ENCODE results near the gene SCARB1.
"Not testable (repeated sequence)": the region's sequence is repeated elsewhere in the genome, so short reads cannot be mapped to it uniquely, and the experiment has no call there.

SCARB1 gene

DNA sequence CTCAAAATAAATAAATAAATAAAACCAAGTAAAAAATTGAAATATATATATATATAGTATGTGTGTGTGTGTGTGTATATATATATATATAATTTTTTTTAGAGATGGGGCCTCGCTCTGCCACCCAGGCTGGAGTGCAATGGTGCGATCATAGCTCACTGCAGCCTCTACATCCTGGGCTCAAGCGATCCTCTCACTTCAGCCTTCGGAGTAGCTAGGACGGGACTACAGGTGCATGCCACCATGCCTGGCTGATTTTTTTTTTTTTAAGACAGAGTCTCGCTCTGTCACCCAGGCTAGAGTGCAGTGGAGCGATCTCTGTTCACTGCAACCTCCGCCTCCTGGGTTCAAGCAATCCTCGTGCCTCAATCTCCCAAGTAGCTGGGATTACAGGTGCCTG, 24.1 kb upstream of the SCARB1 start:
- not testable (repeated sequence) for H3K23ac ChIP-seq (ENCODE audit: low read length); H3K9ac ChIP-seq (ENCODE audit: low read length)

DNA sequence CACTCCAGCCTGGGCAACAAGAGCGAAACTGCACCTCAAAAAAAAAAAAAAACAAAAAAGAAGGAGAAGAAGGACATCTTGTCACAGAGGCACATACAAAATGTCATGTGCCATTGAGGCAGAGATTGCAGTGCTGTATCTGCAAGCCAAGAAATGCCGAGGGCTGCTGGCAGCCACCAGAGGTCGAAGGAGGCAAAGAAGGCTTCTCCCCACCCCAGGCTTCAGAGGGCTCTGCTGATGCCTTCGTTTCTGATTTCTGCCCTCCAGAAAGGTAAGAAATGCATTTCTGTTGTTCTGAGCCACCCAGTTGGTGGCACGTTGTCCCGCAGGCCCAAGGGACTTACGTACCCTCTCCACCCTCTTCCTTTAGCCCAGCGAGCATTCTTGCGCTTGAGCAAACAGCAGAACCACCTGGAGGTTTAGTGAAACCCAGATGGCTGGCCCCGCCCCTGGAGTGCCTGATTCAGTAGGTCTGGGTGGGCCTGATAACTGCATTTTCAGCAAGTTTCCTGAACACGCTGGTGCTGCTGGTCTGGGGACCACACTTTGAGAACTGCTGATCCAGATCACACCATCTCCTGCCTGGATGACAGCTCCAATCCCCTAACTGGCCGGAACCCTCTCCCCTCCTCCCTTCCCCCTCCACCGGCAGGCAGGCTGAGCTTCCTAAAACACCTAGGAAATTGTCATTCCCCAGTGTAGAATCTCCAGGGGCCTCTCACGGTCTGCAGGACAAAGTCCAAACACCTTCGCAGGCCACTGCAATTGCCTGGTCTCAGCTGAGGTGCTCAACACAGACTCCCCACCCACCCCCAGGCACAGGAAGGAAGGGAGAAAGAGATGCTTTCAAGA, 21.1 kb upstream of the SCARB1 start:
- Histone ChIP-seq H3K27me3 (ENCODE audit: insufficient read depth, low read length, poor library complexity) (no peaks in the 10 kb centered on the region), H3K9ac (ENCODE audit: low read length) (no peak overlapping the region), H2BK5ac (ENCODE audit: low read length) (no peak overlapping the region), H3K27ac (ENCODE audit: low read depth, low read length) (no peak overlapping the region), H3K4me3 (ENCODE audit: low read length) (no peak overlapping the region), H3K18ac (ENCODE audit: low read length) (peak overlapping the region; percentile 21), H2AK5ac (ENCODE audit: low read length) (no peak overlapping the region), H2BK120ac (ENCODE audit: low read depth, low read length) (no peak overlapping the region), H2BK15ac (replicated peaks; ENCODE audit: low read depth) (no peak overlapping the region), H3K56ac (ENCODE audit: low read length) (peak overlapping the region; percentile 73), H3K4ac (ENCODE audit: low read depth, low read length) (no peak overlapping the region), H3K23ac (ENCODE audit: low read length) (no peak overlapping the region), H3K79me1 (ENCODE audit: low read length) (no peaks in the 10 kb centered on the region), H3K36me3 (ENCODE audit: control insufficient read depth, insufficient read depth, low read length) (no peaks in the 10 kb centered on the region), H3K4me2 (ENCODE audit: low read length) (no peak overlapping the region), H4K8ac (ENCODE audit: low read depth, low read length) (no peak overlapping the region), H4K5ac (ENCODE audit: low read length) (no peak overlapping the region), H3K4me1 (ENCODE audit: control insufficient read depth, low read depth, low read length) (no peaks in the 10 kb centered on the region), H3K79me2 (ENCODE audit: control insufficient read depth, insufficient read depth, low read length) (no peaks in the 10 kb centered on the region)
- DNase-seq, result peak; percentile 40
- WGBS (ENCODE audit: extremely low coverage, insufficient coverage, low lambda C conversion rate), result no CpG with 5 or more reads among the region's 15 CpGs

More for the DNA sequence above, 24.1 kb upstream of the SCARB1 start:
- not testable (repeated sequence) for H3K27ac ChIP-seq (ENCODE audit: low read depth, low read length); H3K79me2 ChIP-seq (ENCODE audit: control insufficient read depth, insufficient read depth, low read length); H3K36me3 ChIP-seq (ENCODE audit: control insufficient read depth, insufficient read depth, low read length); H3K18ac ChIP-seq (ENCODE audit: low read length); H3K27me3 ChIP-seq (ENCODE audit: insufficient read depth, low read length, poor library complexity); H4K8ac ChIP-seq (ENCODE audit: low read depth, low read length); H2BK120ac ChIP-seq (ENCODE audit: low read depth, low read length); H2AK5ac ChIP-seq (ENCODE audit: low read length); H3K4me3 ChIP-seq (ENCODE audit: low read length); H3K56ac ChIP-seq (ENCODE audit: low read length); H4K5ac ChIP-seq (ENCODE audit: low read length); DNase-seq; H3K4me1 ChIP-seq (ENCODE audit: control insufficient read depth, low read depth, low read length); H2BK15ac ChIP-seq (replicated peaks; ENCODE audit: low read depth); H2BK5ac ChIP-seq (ENCODE audit: low read length); H3K4me2 ChIP-seq (ENCODE audit: low read length); H3K79me1 ChIP-seq (ENCODE audit: low read length); H3K4ac ChIP-seq (ENCODE audit: low read depth, low read length)
- no CpG with 5 or more reads among the region's 9 CpGs for WGBS (ENCODE audit: extremely low coverage, insufficient coverage, low lambda C conversion rate)

DNA sequence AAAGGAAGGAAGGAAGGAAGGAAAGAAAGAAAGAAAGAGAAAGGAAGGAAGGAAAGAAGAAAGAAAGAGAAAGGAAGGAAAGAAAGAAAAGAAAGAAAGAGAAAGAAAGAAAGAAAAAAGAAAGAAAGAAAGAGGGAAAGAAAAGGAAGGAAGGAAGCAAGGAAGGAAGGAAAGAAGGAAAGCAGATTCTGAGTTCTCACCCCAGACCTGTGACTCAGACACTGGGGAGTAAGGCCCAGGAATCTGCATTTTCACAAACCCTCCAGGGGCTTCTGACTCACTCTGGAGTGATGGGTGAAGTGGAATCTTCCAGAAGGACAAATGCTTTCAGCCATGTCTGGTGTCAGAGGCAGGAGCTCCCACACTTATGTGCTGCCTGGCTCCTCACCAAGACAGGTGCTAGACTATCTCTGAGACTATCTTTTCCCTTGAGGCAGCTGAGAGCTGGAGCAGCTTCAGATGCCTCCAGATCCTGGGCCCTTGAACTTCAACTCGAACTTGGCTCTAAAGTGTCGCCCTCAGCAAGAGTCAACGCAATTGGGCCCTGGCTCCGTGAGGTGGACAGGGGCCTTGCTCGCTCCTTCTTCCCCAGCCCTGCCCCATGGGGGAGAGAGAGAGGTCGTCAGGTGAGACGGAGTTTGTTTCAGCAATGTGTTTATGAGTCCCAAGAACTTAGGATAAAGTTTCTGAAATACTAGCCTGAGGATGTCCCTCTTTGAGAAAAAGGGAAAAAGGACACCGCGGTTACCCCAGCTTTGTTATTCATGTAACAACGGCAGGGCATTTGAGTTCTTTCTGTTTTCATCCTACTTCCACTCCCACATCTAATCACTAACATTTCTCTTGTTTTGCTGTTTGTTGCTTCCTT, 19.8 kb upstream of the SCARB1 start:
- no peaks in the 10 kb centered on the region for H3K4me1 ChIP-seq (ENCODE audit: control insufficient read depth, low read depth, low read length)
- no peaks in the 10 kb centered on the region for H3K79me2 ChIP-seq (ENCODE audit: control insufficient read depth, insufficient read depth, low read length)
- no CpG with 5 or more reads among the region's 10 CpGs for WGBS (ENCODE audit: extremely low coverage, insufficient coverage, low lambda C conversion rate)
- no peak overlapping the region for H2AK5ac ChIP-seq (ENCODE audit: low read length)
- no peak overlapping the region for H2BK5ac ChIP-seq (ENCODE audit: low read length)
- H3K36me3 ChIP-seq (ENCODE audit: control insufficient read depth, insufficient read depth, low read length), result no peaks in the 10 kb centered on the region
- H3K18ac ChIP-seq (ENCODE audit: low read length), result no peak overlapping the region
- H3K79me1 ChIP-seq (ENCODE audit: low read length), result no peaks in the 10 kb centered on the region
- peak overlapping the region; percentile 97 for H3K23ac ChIP-seq (ENCODE audit: low read length)
- no peak overlapping the region for H3K27ac ChIP-seq (ENCODE audit: low read depth, low read length)
- H3K56ac ChIP-seq (ENCODE audit: low read length), result no peak overlapping the region
- no peak overlapping the region for H3K9ac ChIP-seq (ENCODE audit: low read length)
- H3K4me2 ChIP-seq (ENCODE audit: low read length), result no peak overlapping the region
- H4K8ac ChIP-seq (ENCODE audit: low read depth, low read length), result no peak overlapping the region
- H3K4ac ChIP-seq (ENCODE audit: low read depth, low read length), result no peak overlapping the region
- no peak overlapping the region for H2BK15ac ChIP-seq (replicated peaks; ENCODE audit: low read depth)
- H2BK120ac ChIP-seq (ENCODE audit: low read depth, low read length), result no peak overlapping the region
- DNase-seq, result peak; percentile 62
- H4K5ac ChIP-seq (ENCODE audit: low read length), result no peak overlapping the region
- H3K4me3 ChIP-seq (ENCODE audit: low read length), result no peak overlapping the region
- no peaks in the 10 kb centered on the region for H3K27me3 ChIP-seq (ENCODE audit: insufficient read depth, low read length, poor library complexity)

DNA sequence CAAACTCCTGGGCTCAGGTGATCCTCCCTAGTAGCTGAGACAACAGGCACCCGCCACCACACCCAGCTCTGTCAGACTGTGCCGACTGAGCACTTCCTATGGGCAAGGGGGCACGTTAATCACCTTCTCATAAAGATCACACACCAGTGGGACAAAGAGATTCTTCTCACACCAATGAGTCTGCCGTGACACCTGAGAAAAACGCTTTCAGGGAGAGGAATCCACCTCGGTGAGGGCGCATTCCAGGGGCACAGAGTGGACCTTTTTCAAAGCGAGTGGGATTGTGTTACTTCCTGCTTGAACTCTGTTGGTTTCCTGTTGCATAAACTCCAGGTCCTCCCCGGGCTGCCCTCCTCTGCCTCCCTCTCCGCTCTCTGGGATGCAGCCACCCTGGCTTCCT, 17.5 kb upstream of the SCARB1 start:
- DNase-seq, result no peak
- no peak overlapping the region for H3K4me3 ChIP-seq (ENCODE audit: low read length)

DNA sequence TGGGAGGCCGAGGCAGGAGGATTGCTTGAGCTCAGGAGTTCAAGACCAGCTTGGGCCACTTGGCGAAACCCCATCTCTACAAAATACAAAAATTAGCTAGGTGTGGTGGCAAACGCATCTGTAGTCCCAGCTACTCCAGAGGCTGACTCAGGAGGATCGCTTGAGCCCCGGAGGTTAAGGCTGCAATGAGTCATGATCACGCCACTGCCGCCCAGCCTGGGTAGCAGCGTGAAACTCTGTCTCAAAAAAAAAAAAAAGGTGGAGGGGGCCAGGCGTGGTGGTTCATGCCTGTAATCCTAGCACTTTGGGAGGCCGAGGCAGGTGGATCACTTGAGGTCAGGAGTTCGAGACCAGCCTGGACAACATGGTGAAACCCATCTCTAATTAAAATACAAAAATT, 16.7 kb upstream of the SCARB1 start:
- not testable (repeated sequence) for H3K4ac ChIP-seq (ENCODE audit: low read depth, low read length); H3K56ac ChIP-seq (ENCODE audit: low read length); H3K79me2 ChIP-seq (ENCODE audit: control insufficient read depth, insufficient read depth, low read length); H2BK5ac ChIP-seq (ENCODE audit: low read length); H3K36me3 ChIP-seq (ENCODE audit: control insufficient read depth, insufficient read depth, low read length); H2BK15ac ChIP-seq (replicated peaks; ENCODE audit: low read depth); H3K9ac ChIP-seq (ENCODE audit: low read length); DNase-seq; H3K4me2 ChIP-seq (ENCODE audit: low read length); H4K8ac ChIP-seq (ENCODE audit: low read depth, low read length); H3K23ac ChIP-seq (ENCODE audit: low read length); H3K4me1 ChIP-seq (ENCODE audit: control insufficient read depth, low read depth, low read length); H3K27ac ChIP-seq (ENCODE audit: low read depth, low read length); H3K18ac ChIP-seq (ENCODE audit: low read length); H2BK120ac ChIP-seq (ENCODE audit: low read depth, low read length); H3K4me3 ChIP-seq (ENCODE audit: low read length); H3K27me3 ChIP-seq (ENCODE audit: insufficient read depth, low read length, poor library complexity); H2AK5ac ChIP-seq (ENCODE audit: low read length); H3K79me1 ChIP-seq (ENCODE audit: low read length); H4K5ac ChIP-seq (ENCODE audit: low read length)
- no CpG with 5 or more reads among the region's 11 CpGs for whole genome bisulfite sequencing (ENCODE audit: extremely low coverage, insufficient coverage, low lambda C conversion rate)

More for the DNA sequence above, 17.5 kb upstream of the SCARB1 start:
- H3K79me1 ChIP-seq (ENCODE audit: low read length), result no peaks in the 10 kb centered on the region
- no peak overlapping the region for H3K23ac ChIP-seq (ENCODE audit: low read length)
- H2BK15ac ChIP-seq (replicated peaks; ENCODE audit: low read depth), result no peak overlapping the region
- H4K8ac ChIP-seq (ENCODE audit: low read depth, low read length), result no peak overlapping the region
- no peak overlapping the region for H4K5ac ChIP-seq (ENCODE audit: low read length)
- no peak overlapping the region for H3K9ac ChIP-seq (ENCODE audit: low read length)
- no peak overlapping the region for H3K27ac ChIP-seq (ENCODE audit: low read depth, low read length)
- no peak overlapping the region for H3K4me2 ChIP-seq (ENCODE audit: low read length)
- no peak overlapping the region for H2AK5ac ChIP-seq (ENCODE audit: low read length)
- H3K27me3 ChIP-seq (ENCODE audit: insufficient read depth, low read length, poor library complexity), result no peaks in the 10 kb centered on the region
- no peaks in the 10 kb centered on the region for H3K36me3 ChIP-seq (ENCODE audit: control insufficient read depth, insufficient read depth, low read length)
- H3K18ac ChIP-seq (ENCODE audit: low read length), result no peak overlapping the region
- no peaks in the 10 kb centered on the region for H3K4me1 ChIP-seq (ENCODE audit: control insufficient read depth, low read depth, low read length)
- H2BK120ac ChIP-seq (ENCODE audit: low read depth, low read length), result no peak overlapping the region
- H3K79me2 ChIP-seq (ENCODE audit: control insufficient read depth, insufficient read depth, low read length), result no peaks in the 10 kb centered on the region
- no peak overlapping the region for H3K4ac ChIP-seq (ENCODE audit: low read depth, low read length)
- H3K56ac ChIP-seq (ENCODE audit: low read length), result no peak overlapping the region
- no peak overlapping the region for H2BK5ac ChIP-seq (ENCODE audit: low read length)
- no CpG with 5 or more reads among the region's 10 CpGs for WGBS (ENCODE audit: extremely low coverage, insufficient coverage, low lambda C conversion rate)

Data from mesendoderm (in vitro differentiated cells).